GM23338 (cell line): ENCODE measurements around the gene TARBP2. TPM values are rescaled to one million over a fixed set of nuclear protein-coding genes. Genes with fewer than 3 reads are reported as not detected.

ENCODE experiments used
- ATAC-seq: fragments of 200-7000 bp; cut with Tn5 transposase; 3 replicates; pipeline ENCODE4 v1.9.1; 2020
- DNase-seq: peaks from one replicate; pipeline ENCODE4 v3.0.0-alpha.2; 2015; ENCODE audit warnings: low spot score
- H2AFZ ChIP-seq: fragments of 200-600 bp; sonication (generic); 2 replicates; pipeline ENCODE4 v1.8.0; 2016; ENCODE audit warnings: antibody characterized with exemption, mild to moderate bottlenecking, moderate library complexity
- H3F3A ChIP-seq: fragments of 200-600 bp; sonication (generic); replicated peaks from 2 replicates; pipeline ENCODE4 v1.8.0; 2017; ENCODE audit warnings: antibody characterized with exemption, mixed run types, low read depth
- H3K27ac ChIP-seq: fragments of 200-600 bp; sonication (generic); 2 replicates; pipeline ENCODE4 v1.6.1; 2016; ENCODE audit warnings: low read depth
- H3K27me3 ChIP-seq: fragments of 200-600 bp; sonication (generic); 2 replicates; pipeline ENCODE4 v1.8.0; 2016; ENCODE audit warnings: mild to moderate bottlenecking, mixed run types, moderate library complexity; ENCODE audit not compliant: insufficient read depth
- H3K36me3 ChIP-seq: fragments of 200-600 bp; sonication (generic); 2 replicates; pipeline ENCODE4 v1.8.0; 2016; ENCODE audit warnings: mild to moderate bottlenecking; ENCODE audit not compliant: insufficient read depth
- H3K4me1 ChIP-seq: fragments of 200-600 bp; sonication (generic); 2 replicates; pipeline ENCODE4 v1.8.0; 2016; ENCODE audit warnings: mild to moderate bottlenecking, moderate library complexity; ENCODE audit not compliant: insufficient read depth
- H3K4me2 ChIP-seq: fragments of 200-600 bp; sonication (generic); 2 replicates; pipeline ENCODE4 v1.7.1; 2017; ENCODE audit warnings: mixed run types
- H3K4me3 ChIP-seq: fragments of 200-600 bp; sonication (generic); 2 replicates; pipeline ENCODE4 v1.6.1; 2016; ENCODE audit warnings: mixed run types
- H3K79me2 ChIP-seq: fragments of 200-600 bp; sonication (generic); replicated peaks from 2 replicates; pipeline ENCODE4 v1.8.0; 2017; ENCODE audit warnings: mild to moderate bottlenecking; ENCODE audit not compliant: insufficient read depth
- H3K9me2 ChIP-seq: fragments of 200-600 bp; sonication (generic); 2 replicates; pipeline ENCODE4 v1.8.0; 2017; ENCODE audit not compliant: insufficient read depth
- H4K20me1 ChIP-seq: fragments of 200-600 bp; sonication (generic); replicated peaks from 2 replicates; pipeline ENCODE4 v1.8.0; 2017; ENCODE audit warnings: mild to moderate bottlenecking; ENCODE audit not compliant: insufficient read depth
- H3K27ac Mint-ChIP-seq: 2 replicates; pipeline ENCODE4 v1.8.0; 2020; ENCODE audit warnings: inconsistent platforms, mild to moderate bottlenecking, moderate library complexity, mixed read lengths
- H3K27me3 Mint-ChIP-seq: 3 replicates; pipeline ENCODE4 v1.8.0; 2022; ENCODE audit warnings: low read depth, mild to moderate bottlenecking, moderate library complexity, mixed read lengths, inconsistent platforms; ENCODE audit not compliant: insufficient read depth, poor library complexity
- H3K36me3 Mint-ChIP-seq: 3 replicates; pipeline ENCODE4 v1.8.0; 2021; ENCODE audit warnings: low read depth, mild to moderate bottlenecking, inconsistent platforms, moderate library complexity, mixed read lengths
- H3K4me1 Mint-ChIP-seq: 3 replicates; pipeline ENCODE4 v1.8.0; 2020; ENCODE audit warnings: mild to moderate bottlenecking, inconsistent platforms, mixed read lengths
- H3K4me3 Mint-ChIP-seq: 3 replicates; pipeline ENCODE4 v1.8.0; 2021; ENCODE audit warnings: moderate library complexity, mild to moderate bottlenecking, inconsistent platforms, mixed read lengths
- H3K9me3 Mint-ChIP-seq: 3 replicates; pipeline ENCODE4 v1.8.0; 2020; ENCODE audit warnings: moderate library complexity, mild to moderate bottlenecking, inconsistent platforms, mixed read lengths
- CREB1 ChIP-seq: fragments of 250-450 bp; sonication (Bioruptor Pico); IDR thresholded peaks from 2 replicates; pipeline ENCODE4 v1.5.0; 2020; ENCODE audit warnings: low read depth, mild to moderate bottlenecking, moderate library complexity
- CTCF ChIP-seq, 2 experiments: fragments of 200-600 bp in 1 of 2; sonication (generic) in 1 of 2; conservative IDR thresholded peaks; 2 replicates each; pipeline versions ENCODE4 v1.5.1 to v1.6.1; 2016 to 2017; ENCODE audit warnings: antibody characterized with exemption in 2 of 2, low read depth in 2 of 2, mild to moderate bottlenecking in 2 of 2, moderate library complexity in 1 of 2
- ETS1 ChIP-seq: IDR thresholded peaks from 2 replicates; pipeline ENCODE4 v1.6.1; 2016; ENCODE audit warnings: antibody characterized with exemption
- EZH2 ChIP-seq: fragments of 200-600 bp; sonication (generic); IDR thresholded peaks from one replicate; pipeline ENCODE4 v1.8.0; 2017; ENCODE audit warnings: antibody characterized with exemption, mild to moderate bottlenecking, low read depth; ENCODE audit not compliant: unreplicated experiment
- EZH2phosphoT487 ChIP-seq: fragments of 200-600 bp; sonication (generic); IDR thresholded peaks from one replicate; pipeline ENCODE4 v1.8.1; 2018; ENCODE audit warnings: antibody characterized with exemption; ENCODE audit not compliant: unreplicated experiment
- JUNB ChIP-seq: IDR thresholded peaks from one replicate; pipeline ENCODE4 v1.6.1; 2016; ENCODE audit warnings: antibody characterized with exemption; ENCODE audit not compliant: unreplicated experiment
- NANOG ChIP-seq: IDR thresholded peaks from 2 replicates; pipeline ENCODE4 v1.6.1; 2016; ENCODE audit warnings: antibody characterized with exemption, borderline replicate concordance
- POLR2AphosphoS5 ChIP-seq: IDR thresholded peaks from 2 replicates; pipeline ENCODE4 v1.6.1; 2016; ENCODE audit warnings: antibody characterized with exemption, low read depth
- REST ChIP-seq: IDR thresholded peaks from one replicate; pipeline ENCODE4 v1.6.1; 2018; ENCODE audit warnings: antibody characterized with exemption; ENCODE audit not compliant: unreplicated experiment
- STAT1 ChIP-seq: IDR thresholded peaks from one replicate; pipeline ENCODE4 v1.6.1; 2016; ENCODE audit warnings: antibody characterized with exemption; ENCODE audit not compliant: unreplicated experiment
- ZNF114 ChIP-seq: fragments of 250-450 bp; sonication (Bioruptor Pico); IDR thresholded peaks from 2 replicates; pipeline ENCODE4 v1.5.0; 2020; ENCODE audit warnings: mild to moderate bottlenecking, moderate library complexity
- ZNF331 ChIP-seq: fragments of 250-450 bp; sonication (Bioruptor Pico); IDR thresholded peaks from 2 replicates; pipeline ENCODE4 v1.5.0; 2020; ENCODE audit warnings: low read depth, mild to moderate bottlenecking, moderate library complexity
- ZNF462 ChIP-seq: fragments of 250-450 bp; sonication (Bioruptor Pico); IDR thresholded peaks from 2 replicates; pipeline ENCODE4 v1.5.0; 2020; ENCODE audit warnings: mild to moderate bottlenecking, moderate library complexity
- polyA plus RNA-seq: library from polyadenylated mRNA; unstranded; fragments of >200 nt; fragmentation: Nextera tagmentation; extraction: Ambion mirVana; gene quantifications from 2 replicates; pipeline ENCODE4 v1.2.1, GENCODE V29; 2016
- total RNA-seq: library from RNA; depleted of rRNA; stranded (reverse); fragments of >200 nt; shearing (Covaris generic); gene quantifications from 2 replicates; pipeline ENCODE4 v1.2.3, GENCODE V29; 2014

TARBP2 gene
- total and polyA plus RNA-seq, 2 experiments from 2014 or later: 57.0 to 83.4 TPM

DNA sequence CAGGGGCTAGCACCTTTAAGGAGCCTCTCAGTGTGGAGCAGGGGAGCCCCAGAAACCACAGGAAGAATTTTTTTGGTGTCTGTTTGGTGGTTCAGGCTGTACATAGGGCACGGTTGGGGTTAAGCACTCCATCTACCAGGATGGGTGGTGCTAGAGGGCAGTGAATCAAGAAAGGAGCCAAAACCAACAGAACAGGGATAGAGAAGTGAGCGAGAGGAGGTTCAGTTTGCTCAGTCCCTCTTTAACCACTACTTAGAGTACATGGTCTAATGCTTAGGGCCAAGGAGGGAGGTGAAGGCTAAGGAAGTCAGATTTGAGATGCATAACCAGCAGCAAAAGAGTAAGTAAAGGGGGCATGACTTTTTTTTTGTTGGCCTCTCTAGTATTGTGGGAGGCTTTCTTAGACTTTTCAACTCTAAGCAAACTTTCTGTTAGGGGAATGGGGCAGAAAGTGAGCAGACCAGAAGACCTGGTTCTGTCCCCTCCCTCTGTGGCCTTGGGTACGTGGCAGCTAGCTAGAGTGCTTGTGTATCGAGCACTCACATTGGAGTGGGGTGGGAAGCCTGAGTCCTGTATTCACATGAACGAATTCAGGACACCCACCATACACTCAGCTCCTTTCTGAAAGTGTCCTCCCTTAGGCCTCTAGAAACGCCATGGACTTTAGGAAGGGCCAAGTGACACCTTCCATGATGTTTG is 12.8 kb downstream of the TARBP2 start:
- no peaks in the 10 kb centered on the region for H3K9me3 Mint-ChIP-seq
- 0 out of 2 replicates have a peak, but pooled peaks cover 3% of the 10 kb centered on the region for H4K20me1 ChIP-seq
- H3K27me3 Mint-ChIP-seq: peaks cover 1% of the 10 kb centered on the region
- H3K4me1 ChIP-seq: no peaks in the 10 kb centered on the region
- H3K9me2 ChIP-seq: no peaks in the 10 kb centered on the region
- ATAC-seq (no peak), DNase-seq (no peak)
- H3K27me3 ChIP-seq: no peaks in the 10 kb centered on the region
- H2AFZ ChIP-seq: no peak overlapping the region
- no peak overlapping the region for H3K4me2 ChIP-seq
- no peaks in the 10 kb centered on the region for H3K36me3 ChIP-seq
- no peak overlapping the region for H3K4me3 ChIP-seq
- H3K4me3 Mint-ChIP-seq: no peak overlapping the region
- H3K79me2 ChIP-seq: no peaks in the 10 kb centered on the region
- no peak for TF ChIP-seq ETS1
- no peak for TF ChIP-seq REST
- TF ChIP-seq POLR2AphosphoS5: no peak
- no peak for TF ChIP-seq EZH2phosphoT487
- TF ChIP-seq ZNF114: no peak
- no peak for TF ChIP-seq CTCF (conservative IDR thresholded peaks at IDR 0.05; ENCODE audit: low read depth in 2 of 2)
- no peak for TF ChIP-seq ZNF331
- TF ChIP-seq JUNB: no peak
- no peak for TF ChIP-seq ZNF462 (CRISPR knock-in tag)
- no peak for TF ChIP-seq EZH2
- no peak for TF ChIP-seq NANOG
- no peak for TF ChIP-seq STAT1
- TF ChIP-seq CREB1: no peak
- no peak overlapping the region for H3K27ac ChIP-seq
- H3K4me1 Mint-ChIP-seq: peaks cover 12% of the 10 kb centered on the region
- H3K27ac Mint-ChIP-seq: no peak overlapping the region
- peaks cover 4% of the 10 kb centered on the region; the same call in 1 of the 2 replicates for H3F3A ChIP-seq
- H3K36me3 Mint-ChIP-seq: no peaks in the 10 kb centered on the region; the same call in 2 of the 3 replicates
